ENCODE measurements around the gene AGFG1.

- TF ChIP-seq CTCF (IDR thresholded peaks at IDR 0.05 in 4 of 5, conservative IDR thresholded peaks at IDR 0.05 in 1 of 5) (no peak), POLR2A (IDR thresholded peaks at IDR 0.05) (no peak)
Measured at GRCh38 chr2:227473806-227474205, 1.9 kb downstream of the AGFG1 start.

Data from gastrocnemius medialis (tissue), 4 donors.